ENCODE results near the gene ACTBL2.

- TF ChIP-seq CTCF (IDR thresholded peaks at IDR 0.05) (no peak), POLR2A (IDR thresholded peaks at IDR 0.05) (no peak)
Observed at GRCh38 chr5:57494104-57495098, 11.8 kb upstream of the ACTBL2 start.

All from tibial nerve (tissue), 3 donors.